Skeletal muscle tissue (tissue), 4 donors: ENCODE data around the gene NR4A3. TPM values are rescaled to one million over a fixed set of nuclear protein-coding genes. Genes with fewer than 3 reads are reported as not detected.

Source experiments
- H3K27ac ChIP-seq: one replicate; pipeline ENCODE4 v1.7.0; 2013; ENCODE audit warnings: mild to moderate bottlenecking, low read depth, low read length, inconsistent platforms
- H3K27me3 ChIP-seq, 3 donors: one replicate each; pipeline ENCODE4 v1.7.0; 2013; ENCODE audit warnings: low read length in 3 of 3; ENCODE audit not compliant: control insufficient read depth in 3 of 3, insufficient read depth in 3 of 3
- H3K36me3 ChIP-seq, 3 donors: one replicate each; pipeline ENCODE4 v1.7.0; 2013; ENCODE audit warnings: low read length in 3 of 3; ENCODE audit not compliant: control insufficient read depth in 3 of 3, insufficient read depth in 3 of 3
- H3K4me1 ChIP-seq, 3 donors: one replicate each; pipeline ENCODE4 v1.7.0; 2013; ENCODE audit warnings: low read length in 3 of 3, mild to moderate bottlenecking in 3 of 3; ENCODE audit not compliant: control insufficient read depth in 3 of 3, insufficient read depth in 3 of 3
- H3K4me3 ChIP-seq, 3 donors: one replicate each; pipeline ENCODE4 v1.7.0; 2013; ENCODE audit warnings: low read length in 3 of 3
- H3K9ac ChIP-seq, 3 donors: one replicate each; pipeline ENCODE4 v1.7.0; 2013; ENCODE audit warnings: low read length in 3 of 3, mild to moderate bottlenecking in 3 of 3, moderate library complexity in 2 of 3, low read depth in 1 of 3
- H3K9me3 ChIP-seq, 3 donors: one replicate each; pipeline ENCODE4 v1.7.0; 2013; ENCODE audit warnings: low read length in 3 of 3; ENCODE audit not compliant: control insufficient read depth in 3 of 3
- total RNA-seq: library from RNA; depleted of rRNA; stranded (reverse); fragments of >200 nt; gene quantifications from one replicate; pipeline ENCODE4 v1.2.3, GENCODE V29; 2014
- donor health status: Osteomylitis.

The NR4A3 gene
- total RNA-seq, 1 donor from 2014 or later = 2.1 TPM

DNA sequence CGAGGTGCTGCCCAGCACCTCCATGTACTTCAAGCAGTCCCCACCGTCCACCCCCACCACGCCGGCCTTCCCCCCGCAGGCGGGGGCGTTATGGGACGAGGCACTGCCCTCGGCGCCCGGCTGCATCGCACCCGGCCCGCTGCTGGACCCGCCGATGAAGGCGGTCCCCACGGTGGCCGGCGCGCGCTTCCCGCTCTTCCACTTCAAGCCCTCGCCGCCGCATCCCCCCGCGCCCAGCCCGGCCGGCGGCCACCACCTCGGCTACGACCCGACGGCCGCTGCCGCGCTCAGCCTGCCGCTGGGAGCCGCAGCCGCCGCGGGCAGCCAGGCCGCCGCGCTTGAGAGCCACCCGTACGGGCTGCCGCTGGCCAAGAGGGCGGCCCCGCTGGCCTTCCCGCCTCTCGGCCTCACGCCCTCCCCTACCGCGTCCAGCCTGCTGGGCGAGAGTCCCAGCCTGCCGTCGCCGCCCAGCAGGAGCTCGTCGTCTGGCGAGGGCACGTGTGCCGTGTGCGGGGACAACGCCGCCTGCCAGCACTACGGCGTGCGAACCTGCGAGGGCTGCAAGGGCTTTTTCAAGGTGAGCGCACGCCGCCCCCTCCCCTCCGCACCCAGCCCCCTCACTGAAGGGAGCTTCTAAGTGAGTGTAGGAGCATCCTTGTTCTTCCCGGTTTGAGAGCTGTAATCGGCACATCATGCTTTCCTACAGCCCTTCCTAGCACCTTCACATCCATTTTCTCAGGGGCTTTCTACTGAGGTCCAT is 6.9 kb downstream of the NR4A3 start:
- peaks cover 4 to 9% (median 5%) of the 10 kb centered on the region in 3 donors for H3K36me3 ChIP-seq
- H3K27ac ChIP-seq = no peak overlapping the region
- peaks cover 6 to 14% (median 8%) of the 10 kb centered on the region in 3 donors for H3K27me3 ChIP-seq
- H3K4me1 ChIP-seq = peaks cover 11 to 15% (median 15%) of the 10 kb centered on the region in 3 donors
- no peaks in the 10 kb centered on the region for H3K9me3 ChIP-seq
- no peak overlapping the region for H3K9ac ChIP-seq
- no peak overlapping the region for H3K4me3 ChIP-seq

DNA sequence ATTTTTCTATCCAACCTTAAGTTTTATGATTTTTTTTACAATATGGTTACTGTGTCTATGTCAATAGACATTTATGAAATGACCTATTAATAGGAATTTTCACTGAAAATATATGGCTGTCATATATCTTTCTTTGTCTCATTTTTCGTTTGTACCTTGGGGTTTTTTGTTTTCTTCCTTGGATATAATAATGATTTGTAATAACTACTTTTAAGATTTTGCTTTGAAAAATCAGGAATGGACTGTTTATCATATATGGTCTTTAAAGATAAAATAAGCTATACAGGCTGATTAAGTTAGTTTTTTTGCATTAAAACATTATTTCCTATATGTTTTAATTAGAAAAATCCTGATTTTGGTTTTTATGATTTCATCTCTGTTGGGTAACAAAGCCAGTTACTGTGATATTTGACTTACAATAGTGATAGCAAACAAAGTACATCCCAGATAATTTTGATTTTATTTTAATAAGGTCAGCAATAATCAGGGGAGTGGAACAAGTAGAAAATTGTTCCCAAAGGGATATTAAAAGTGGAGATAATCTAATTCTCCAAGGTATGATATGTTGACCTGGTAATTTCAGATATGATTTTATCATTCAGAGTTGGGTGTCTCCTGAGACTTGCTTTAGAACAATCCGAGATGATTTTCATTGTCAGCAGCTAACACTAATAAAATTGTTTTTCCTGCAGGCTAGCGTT is 10.3 kb downstream of the NR4A3 start:
- no peaks in the 10 kb centered on the region for H3K4me1 ChIP-seq
- H3K27ac ChIP-seq = no peak overlapping the region
- no peak overlapping the region for H3K9ac ChIP-seq
- H3K9me3 ChIP-seq = no peaks in the 10 kb centered on the region
- peaks cover 0 to 4% (median 3%) of the 10 kb centered on the region in 3 donors for H3K27me3 ChIP-seq
- no peak overlapping the region for H3K4me3 ChIP-seq
- peaks cover 11 to 23% (median 16%) of the 10 kb centered on the region in 3 donors for H3K36me3 ChIP-seq

DNA sequence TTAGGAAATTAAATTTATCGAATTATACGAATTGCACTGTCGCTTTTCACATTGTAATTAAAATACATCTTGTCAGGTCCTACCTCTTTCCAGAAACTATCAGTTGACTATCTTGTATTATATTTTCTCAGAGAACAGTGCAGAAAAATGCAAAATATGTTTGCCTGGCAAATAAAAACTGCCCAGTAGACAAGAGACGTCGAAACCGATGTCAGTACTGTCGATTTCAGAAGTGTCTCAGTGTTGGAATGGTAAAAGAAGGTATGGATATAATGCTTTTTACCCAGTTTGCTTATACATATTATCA is 10.8 kb downstream of the NR4A3 start:
- Histone ChIP-seq H3K27me3 (peaks cover 0 to 4% (median 3%) of the 10 kb centered on the region in 3 donors), H3K36me3 (peaks cover 8 to 23% (median 16%) of the 10 kb centered on the region in 3 donors), H3K9me3 (no peaks in the 10 kb centered on the region), H3K4me1 (no peaks in the 10 kb centered on the region), H3K27ac (no peak overlapping the region), H3K4me3 (no peak overlapping the region), H3K9ac (no peak overlapping the region)

DNA sequence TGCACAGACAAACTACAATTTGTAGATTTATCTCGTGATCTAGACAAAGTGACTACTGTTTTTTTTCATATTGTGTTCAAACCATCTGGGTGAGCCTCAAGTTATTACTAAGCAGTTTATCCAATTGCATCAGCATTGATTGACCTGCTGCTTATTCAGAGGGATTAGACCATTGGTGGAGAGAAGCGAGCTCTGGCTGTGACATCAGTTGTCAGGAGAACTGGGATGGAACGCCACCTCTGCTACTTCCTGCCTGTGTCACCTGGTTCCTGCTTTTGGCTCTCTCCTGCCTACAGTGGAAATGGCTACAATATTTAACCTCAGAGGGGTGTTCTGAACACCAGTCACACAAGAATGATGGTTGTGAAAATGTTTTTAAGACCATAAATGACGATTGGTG is 12.1 kb downstream of the NR4A3 start:
- peaks cover 8 to 23% (median 12%) of the 10 kb centered on the region in 3 donors for H3K36me3 ChIP-seq
- no peaks in the 10 kb centered on the region for H3K27me3 ChIP-seq
- H3K4me3 ChIP-seq = no peak overlapping the region
- no peaks in the 10 kb centered on the region for H3K4me1 ChIP-seq
- no peak overlapping the region for H3K27ac ChIP-seq
- H3K9ac ChIP-seq = no peak overlapping the region
- H3K9me3 ChIP-seq = no peaks in the 10 kb centered on the region

DNA sequence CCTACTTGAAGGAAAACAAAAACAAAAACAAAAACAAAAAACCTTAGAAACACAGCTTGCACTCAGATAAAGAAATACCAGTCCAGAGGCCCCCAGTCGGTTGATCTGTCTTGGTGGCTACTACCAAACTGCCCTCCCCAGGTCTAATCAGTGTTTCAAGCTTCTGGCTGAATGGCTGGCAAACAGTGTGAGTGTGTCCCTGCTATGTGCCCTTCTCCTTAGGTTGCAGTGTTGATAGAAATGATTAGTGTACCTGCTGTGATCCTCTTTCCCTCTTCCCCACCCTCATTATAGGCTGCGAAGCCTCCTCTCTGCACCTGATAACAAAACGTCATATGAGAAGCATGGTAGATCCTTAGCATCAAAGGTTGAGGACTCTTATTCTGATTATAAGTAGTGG is 12.8 kb downstream of the NR4A3 start:
- Histone ChIP-seq H3K4me1 (no peaks in the 10 kb centered on the region), H3K27ac (no peak overlapping the region), H3K4me3 (no peak overlapping the region), H3K36me3 (peaks cover 8 to 22% (median 12%) of the 10 kb centered on the region in 3 donors), H3K9me3 (no peaks in the 10 kb centered on the region), H3K27me3 (no peaks in the 10 kb centered on the region), H3K9ac (no peak overlapping the region)

DNA sequence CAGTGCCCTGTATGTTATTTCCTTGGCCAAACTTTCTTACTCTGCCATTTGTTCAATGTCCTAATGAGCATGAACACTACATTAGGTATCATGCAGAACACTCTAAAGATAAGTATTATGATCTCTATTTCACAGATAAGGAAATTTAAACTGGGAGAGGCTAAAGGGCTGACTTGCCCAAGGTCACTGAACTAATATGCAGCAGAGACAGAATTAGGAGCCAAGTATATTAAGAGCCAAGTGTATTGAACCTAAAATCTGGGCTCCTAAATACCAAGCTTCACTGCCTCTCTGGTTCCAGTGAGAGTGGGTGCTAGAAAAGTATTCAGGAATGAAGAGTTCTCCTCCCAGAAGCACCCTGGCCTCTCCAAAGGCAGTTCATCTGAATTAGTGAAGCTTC is 13.5 kb downstream of the NR4A3 start:
- Histone ChIP-seq H3K9me3 (no peaks in the 10 kb centered on the region), H3K36me3 (peaks cover 8 to 18% (median 12%) of the 10 kb centered on the region in 3 donors), H3K4me3 (no peak overlapping the region), H3K27ac (no peak overlapping the region), H3K9ac (no peak overlapping the region), H3K4me1 (no peaks in the 10 kb centered on the region), H3K27me3 (no peaks in the 10 kb centered on the region)

DNA sequence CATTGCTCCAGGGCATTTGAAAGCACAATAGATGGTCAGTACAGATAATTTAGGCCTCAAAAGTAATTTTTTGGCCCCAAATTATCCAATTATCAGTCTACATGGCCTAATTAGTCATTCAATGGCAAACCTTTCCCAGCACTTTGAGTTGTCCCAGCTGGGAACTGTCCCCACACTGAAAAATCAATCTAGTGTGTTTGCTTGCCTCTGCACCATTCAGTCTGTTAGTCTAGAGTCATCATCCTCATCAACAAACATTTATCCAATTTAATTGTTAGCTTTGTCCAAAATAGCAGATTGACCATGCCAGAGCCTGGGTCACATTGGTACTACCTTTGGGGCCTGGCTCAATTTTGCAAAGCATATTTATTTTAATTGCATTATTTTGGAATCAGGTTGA is 13.9 kb downstream of the NR4A3 start:
- Histone ChIP-seq H3K27ac (no peak overlapping the region), H3K27me3 (no peaks in the 10 kb centered on the region), H3K9me3 (no peaks in the 10 kb centered on the region), H3K36me3 (peaks cover 8 to 18% (median 12%) of the 10 kb centered on the region in 3 donors), H3K9ac (no peak overlapping the region), H3K4me1 (no peaks in the 10 kb centered on the region), H3K4me3 (no peak overlapping the region)

DNA sequence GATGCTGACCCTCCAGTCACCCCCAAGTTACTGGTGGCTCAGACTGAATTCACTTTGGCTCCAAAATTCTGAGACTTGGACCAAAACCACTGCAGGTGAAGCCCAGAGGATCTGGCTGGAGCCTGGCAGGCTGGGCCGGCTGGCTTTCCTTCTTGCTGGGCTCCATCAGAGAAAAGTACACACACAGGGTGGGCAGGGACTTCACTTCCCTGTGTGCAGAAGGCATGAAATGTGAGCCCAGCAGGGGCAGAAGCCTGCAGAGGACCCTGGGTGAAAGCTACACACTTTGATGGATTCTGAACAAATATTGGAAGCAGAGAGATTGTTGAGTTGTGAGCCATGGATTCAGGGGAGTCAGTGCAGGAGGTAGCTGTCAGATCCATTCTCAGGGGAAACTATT is 18.4 kb downstream of the NR4A3 start:
- Histone ChIP-seq H3K9ac (no peak overlapping the region), H3K4me3 (no peak overlapping the region), H3K9me3 (no peaks in the 10 kb centered on the region), H3K36me3 (peaks cover 6 to 14% (median 9%) of the 10 kb centered on the region in 3 donors), H3K27me3 (no peaks in the 10 kb centered on the region), H3K4me1 (no peaks in the 10 kb centered on the region), H3K27ac (no peak overlapping the region)

DNA sequence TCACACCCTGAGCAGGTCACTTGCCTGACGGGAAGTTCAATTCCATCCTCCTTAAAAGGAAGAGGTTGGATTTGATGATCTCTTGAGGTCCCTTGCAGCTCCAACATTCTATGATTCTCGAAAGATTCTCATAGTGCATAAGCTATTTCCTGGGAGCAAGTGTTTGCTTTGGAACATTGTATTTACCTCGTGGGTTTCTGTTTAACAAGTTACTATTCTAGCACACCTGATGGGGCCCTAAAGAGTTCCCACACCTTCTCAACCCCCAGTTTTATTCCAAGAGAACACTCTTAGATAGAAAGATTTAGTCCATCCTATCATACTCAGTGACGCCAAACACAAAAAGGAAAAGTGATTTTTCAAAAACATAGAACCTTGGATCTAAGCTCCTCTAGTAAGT is 23.4 kb downstream of the NR4A3 start:
- no peaks in the 10 kb centered on the region for H3K9me3 ChIP-seq
- H3K36me3 ChIP-seq = peaks cover 13 to 40% (median 27%) of the 10 kb centered on the region in 3 donors
- H3K4me3 ChIP-seq = no peak overlapping the region
- H3K27me3 ChIP-seq = no peaks in the 10 kb centered on the region
- no peak overlapping the region for H3K27ac ChIP-seq
- H3K9ac ChIP-seq = no peak overlapping the region
- no peaks in the 10 kb centered on the region for H3K4me1 ChIP-seq

DNA sequence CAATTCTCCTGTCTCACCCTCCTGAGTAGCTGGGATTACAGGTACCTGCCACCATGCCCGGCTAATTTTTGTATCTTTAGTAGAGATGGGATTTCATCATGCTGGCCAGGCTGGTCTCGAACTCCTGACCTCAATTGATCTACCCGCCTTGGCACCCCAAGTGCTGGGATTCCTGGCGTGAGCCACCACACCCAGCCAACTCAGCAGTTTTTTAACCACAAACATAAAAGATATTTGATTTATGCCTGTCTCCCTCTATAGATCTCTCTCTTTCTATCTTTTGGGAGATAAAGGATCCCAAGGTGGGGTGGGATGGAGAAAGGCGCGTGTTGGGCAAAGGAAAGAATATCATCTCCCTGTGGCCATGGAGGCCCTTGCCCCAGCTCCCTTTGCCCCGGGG is 26.8 kb downstream of the NR4A3 start:
- Histone ChIP-seq H3K27me3 (no peaks in the 10 kb centered on the region), H3K4me3 (no peak overlapping the region), H3K27ac (no peak overlapping the region), H3K9ac (no peak overlapping the region), H3K4me1 (no peaks in the 10 kb centered on the region), H3K36me3 (peaks cover 13 to 49% (median 44%) of the 10 kb centered on the region in 3 donors), H3K9me3 (no peaks in the 10 kb centered on the region)
